Lower leg skin (tissue), 4 donors: ENCODE data around the gene FOXN1. TPM values are rescaled to one million over a fixed set of nuclear protein-coding genes. Genes with fewer than 3 reads are reported as not detected.

Source experiments
- DNase-seq, 2 donors: peaks; one replicate each; pipeline ENCODE4 v3.0.0-alpha.2; 2019; ENCODE audit warnings: low spot score in 2 of 2
- H3K4me3 ChIP-seq: fragments of 200-600 bp; sonication (generic); 2 replicates; pipeline ENCODE4 v1.5.1; 2017; ENCODE audit warnings: mild to moderate bottlenecking, low read depth; ENCODE audit not compliant: poor library complexity, severe bottlenecking
- POLR2A ChIP-seq, 2 donors: fragments of 450-650 bp; IDR thresholded peaks; one replicate each; pipeline ENCODE4 v1.6.1; 2016 to 2017; ENCODE audit warnings: antibody characterized with exemption in 2 of 2, mild to moderate bottlenecking in 1 of 2, moderate library complexity in 1 of 2
- WGBS, 2 donors: methylation state at CpG; one replicate each; pipeline ENCODE4 v1.1.5; 2018; 5-methylcytosine and 5-hydroxymethylcytosine counted together
- intact Hi-C: fragments of 100-400 bp; cut with DNase I; formaldehyde crosslinking; loops from one replicate; pipeline ENCODE4 v1.15.0; 2023; ENCODE audit warnings: low total_unique reads
- total RNA-seq, 4 donors: library from RNA; depleted of rRNA; stranded (reverse); fragments of >200 nt; gene quantifications; one replicate each; pipeline ENCODE4 v1.1.0, GENCODE V29; 2016
- TF ChIP-seq, protein P1 (sequence below), 3 donors: fragments of 450-650 bp; IDR thresholded peaks; one replicate each; pipeline ENCODE4 v1.5.1; 2016; ENCODE audit warnings: antibody characterized with exemption in 3 of 3, mild to moderate bottlenecking in 3 of 3, moderate library complexity in 2 of 3

Gene FOXN1
- total RNA-seq, 4 donors from 2014 or later = 28.9 to 65.0 (median 45.4) TPM

DNA sequence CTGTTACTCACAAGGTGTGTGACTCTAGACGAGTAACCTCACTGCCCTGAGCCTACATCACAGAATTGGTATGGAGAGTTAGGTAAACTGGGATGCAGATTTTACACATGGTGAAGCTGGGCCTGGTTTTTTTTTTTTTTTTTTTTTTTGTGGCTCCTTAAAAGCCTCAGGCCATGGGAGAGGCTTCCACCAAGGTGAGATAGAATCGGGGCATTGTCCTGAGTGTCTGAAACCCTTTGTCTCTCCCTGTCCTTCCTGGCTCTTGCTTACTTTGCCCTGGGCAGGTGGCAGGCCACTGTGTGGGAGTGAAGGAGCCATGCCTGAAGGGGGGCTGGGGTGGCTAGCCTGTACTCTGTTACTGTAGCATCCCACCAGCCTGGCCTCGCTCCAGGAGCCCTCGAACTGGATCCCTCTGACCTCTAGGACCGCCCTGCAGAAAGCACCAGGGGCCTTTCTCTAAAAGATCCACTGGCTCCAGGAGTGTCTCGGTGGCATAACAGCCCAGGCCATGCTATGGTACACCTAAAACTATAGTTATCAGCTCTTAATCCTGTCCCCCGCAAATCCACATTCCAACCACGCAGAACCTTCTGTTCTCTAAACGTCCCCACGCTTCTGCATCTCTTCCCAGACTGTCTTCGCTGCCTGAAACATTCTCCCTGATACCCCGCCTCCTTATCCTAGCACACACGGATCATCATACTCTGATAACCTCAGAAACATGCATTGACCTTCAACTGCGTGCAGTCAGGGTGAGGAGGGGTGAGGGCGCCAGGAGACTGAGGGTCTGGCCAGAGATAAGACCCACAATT lies 34.4 kb upstream of the FOXN1 start:
- 75 to 76% methylated on average over 15 of the region's 15 CpGs for WGBS, 2 donors
- DNase-seq = peak in 1 of 2 donors; percentile 70
- TF ChIP-seq, protein P1, sequence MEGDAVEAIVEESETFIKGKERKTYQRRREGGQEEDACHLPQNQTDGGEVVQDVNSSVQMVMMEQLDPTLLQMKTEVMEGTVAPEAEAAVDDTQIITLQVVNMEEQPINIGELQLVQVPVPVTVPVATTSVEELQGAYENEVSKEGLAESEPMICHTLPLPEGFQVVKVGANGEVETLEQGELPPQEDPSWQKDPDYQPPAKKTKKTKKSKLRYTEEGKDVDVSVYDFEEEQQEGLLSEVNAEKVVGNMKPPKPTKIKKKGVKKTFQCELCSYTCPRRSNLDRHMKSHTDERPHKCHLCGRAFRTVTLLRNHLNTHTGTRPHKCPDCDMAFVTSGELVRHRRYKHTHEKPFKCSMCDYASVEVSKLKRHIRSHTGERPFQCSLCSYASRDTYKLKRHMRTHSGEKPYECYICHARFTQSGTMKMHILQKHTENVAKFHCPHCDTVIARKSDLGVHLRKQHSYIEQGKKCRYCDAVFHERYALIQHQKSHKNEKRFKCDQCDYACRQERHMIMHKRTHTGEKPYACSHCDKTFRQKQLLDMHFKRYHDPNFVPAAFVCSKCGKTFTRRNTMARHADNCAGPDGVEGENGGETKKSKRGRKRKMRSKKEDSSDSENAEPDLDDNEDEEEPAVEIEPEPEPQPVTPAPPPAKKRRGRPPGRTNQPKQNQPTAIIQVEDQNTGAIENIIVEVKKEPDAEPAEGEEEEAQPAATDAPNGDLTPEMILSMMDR (IDR thresholded peaks at IDR 0.05) = no peak
- TF ChIP-seq POLR2A (IDR thresholded peaks at IDR 0.05) = no peak
- intact Hi-C loops = no loop called here
- no peak overlapping the region for H3K4me3 ChIP-seq

DNA sequence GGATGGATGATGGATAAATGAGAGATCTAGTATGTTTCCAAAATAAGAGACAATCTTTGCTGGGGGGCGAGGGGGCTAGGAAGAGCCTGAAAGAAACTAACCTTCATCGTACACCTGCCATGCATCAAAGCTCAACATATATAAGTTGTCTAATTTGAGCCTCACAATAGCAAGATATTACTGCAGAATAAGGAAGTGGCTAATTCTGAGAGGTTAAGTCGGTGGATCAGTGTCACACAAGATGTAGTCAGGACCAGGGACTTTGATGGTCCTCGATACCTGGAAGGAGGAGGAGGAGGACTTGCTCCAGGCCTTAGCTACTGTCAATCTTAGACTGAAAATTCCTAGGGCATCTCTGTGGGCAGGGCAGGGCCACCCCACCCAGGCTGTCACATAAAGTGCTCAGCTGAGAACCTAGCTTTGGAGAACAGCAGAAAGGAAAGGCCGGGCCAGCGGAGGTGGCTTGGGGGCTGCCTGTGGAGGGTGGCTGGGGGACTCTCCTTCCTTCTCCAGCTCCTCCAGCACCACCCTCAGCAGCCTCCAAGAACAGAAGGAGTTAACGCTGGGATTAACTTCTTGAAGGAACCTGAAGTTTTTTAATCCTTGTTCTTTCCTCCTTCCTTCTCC lies 33.2 kb upstream of the FOXN1 start:
- no peak for DNase-seq
- 81 to 96% methylated on average over 7 of the region's 7 CpGs for WGBS, 2 donors
- intact Hi-C loops = no loop called here
- no peak overlapping the region for H3K4me3 ChIP-seq
- TF ChIP-seq, protein P1 (IDR thresholded peaks at IDR 0.05) = no peak
- no peak for TF ChIP-seq POLR2A (IDR thresholded peaks at IDR 0.05)

DNA sequence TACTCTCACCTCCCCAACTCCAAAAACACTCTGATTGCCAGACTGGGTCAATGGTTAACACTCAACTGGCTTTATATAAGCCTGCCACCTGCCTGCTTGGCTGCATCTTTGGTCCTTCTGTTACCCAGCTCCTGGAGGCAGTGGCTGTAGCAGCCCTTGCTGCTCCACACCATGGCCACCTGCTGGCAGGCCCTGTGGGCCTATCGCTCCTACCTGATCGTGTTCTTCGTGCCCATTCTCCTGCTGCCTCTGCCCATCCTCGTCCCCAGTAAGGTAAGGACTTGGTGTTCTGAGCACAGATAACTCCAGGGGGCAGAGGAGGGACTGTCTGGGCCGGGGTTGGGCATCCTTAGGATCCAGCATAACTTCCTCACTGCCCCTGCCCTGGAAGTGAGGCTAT lies 32.6 kb upstream of the FOXN1 start, which contains the start of gene SLC13A2:
SLC13A2 (plus strand) TSS at position 103 of the 400 bp plus-strand sequence; CDS start at position 172, 69 bp downstream.
- DNase-seq = no peak
- TF ChIP-seq POLR2A (IDR thresholded peaks at IDR 0.05) = no peak
- TF ChIP-seq, protein P1 (IDR thresholded peaks at IDR 0.05) = no peak
- 71 to 88% methylated on average over 5 of the region's 5 CpGs for WGBS, 2 donors
- H3K4me3 ChIP-seq = no peak within 1 kb of the TSS
- intact Hi-C loops = no loop called here

DNA sequence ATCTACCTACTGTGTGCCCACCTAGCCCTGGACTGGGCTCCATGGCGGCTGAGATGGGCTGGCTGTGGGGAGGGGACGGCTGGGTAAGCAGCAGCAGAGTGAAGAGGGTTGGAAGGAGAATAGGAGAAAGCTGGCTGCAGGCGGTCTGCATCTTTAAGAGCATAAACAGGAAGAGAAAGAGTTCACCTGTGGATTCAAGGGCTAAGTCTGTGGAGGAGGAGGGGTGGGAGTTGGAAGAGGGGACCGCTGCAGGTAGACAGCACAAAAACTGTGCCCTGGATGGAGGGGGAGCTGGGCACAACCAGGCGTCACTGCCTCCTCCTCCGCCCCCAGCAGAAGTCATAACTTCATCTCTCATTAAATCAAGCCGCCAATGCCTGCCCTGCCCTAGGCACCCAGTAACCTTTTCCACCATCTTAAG lies 32.0 kb upstream of the FOXN1 start:
- WGBS, 2 donors = 77 to 81% methylated on average over 7 of the region's 7 CpGs
- intact Hi-C loops = no loop called here
- TF ChIP-seq POLR2A (IDR thresholded peaks at IDR 0.05) = no peak
- TF ChIP-seq, protein P1 (IDR thresholded peaks at IDR 0.05) = no peak
- DNase-seq = no peak
- no peak overlapping the region for H3K4me3 ChIP-seq

DNA sequence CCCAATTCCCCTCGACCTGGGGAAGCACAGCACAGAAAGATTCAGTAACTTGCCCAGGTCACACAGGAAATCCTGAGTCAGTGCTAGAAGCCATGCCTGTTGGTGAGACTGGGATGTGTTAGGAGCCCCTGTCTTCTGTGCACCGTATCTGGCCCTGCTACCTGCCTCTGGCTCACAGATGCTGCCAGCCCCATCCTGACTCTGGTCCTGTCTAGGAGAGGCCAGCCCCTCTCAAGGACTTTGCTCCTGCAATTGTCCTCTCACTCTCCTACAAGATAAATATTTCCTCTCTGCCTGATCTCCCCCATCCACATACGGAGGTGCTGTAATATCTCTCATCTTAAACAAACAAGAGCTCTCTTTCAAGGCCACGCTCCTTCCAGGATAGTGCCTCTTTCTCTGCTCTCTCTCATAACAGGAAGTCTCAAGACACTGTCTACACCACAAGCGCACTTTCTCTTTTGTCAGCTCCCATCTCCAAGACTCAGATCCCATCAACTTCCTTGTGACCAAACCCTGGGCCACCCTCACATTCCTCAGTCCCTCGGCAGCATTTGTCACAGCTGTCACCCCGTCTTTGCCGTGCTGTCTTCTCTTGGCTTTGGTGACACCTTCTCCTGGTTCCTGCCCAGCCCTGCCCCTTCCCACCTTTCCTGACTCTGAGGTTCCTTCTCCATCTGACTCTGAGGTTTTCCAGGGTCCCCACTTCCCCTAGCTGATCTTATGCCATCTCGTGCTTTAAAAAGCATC lies 30.8 kb upstream of the FOXN1 start:
- no peak overlapping the region for H3K4me3 ChIP-seq
- TF ChIP-seq, protein P1 (IDR thresholded peaks at IDR 0.05) = no peak
- no peak for TF ChIP-seq POLR2A (IDR thresholded peaks at IDR 0.05)
- no peak for DNase-seq
- 59 to 60% methylated on average over 9 of the region's 9 CpGs for WGBS, 2 donors
- intact Hi-C loops = no loop called here
